NCI-H2171 (cell line): ENCODE measurements around the gene BEST4.
"Not testable (repeated sequence)": the region's sequence is repeated elsewhere in the genome, so short reads cannot be mapped to it uniquely, and the experiment has no call there.

Experiments used
- DNase-seq: peaks from one replicate; lab custom pipeline; 2025; lab: John Stamatoyannopoulos, UW

Gene BEST4

GRCh38 chr1:44777547-44777946 is 10.4 kb downstream of the BEST4 start:
- no peak for DNase-seq

GRCh38 chr1:44776730-44777068 is 11.3 kb downstream of the BEST4 start:
- no peak for DNase-seq

GRCh38 chr1:44775930-44776729 is 11.8 kb downstream of the BEST4 start:
- DNase-seq: no peak

- peak; percentile 96 for DNase-seq
These were observed 12.7 kb downstream of the BEST4 start, which contains the start of gene RPS8 for GRCh38 chr1:44775078-44775929. RPS8 (plus strand) TSS chr1:44775540; CDS start chr1:44775597, 57 bp downstream.

GRCh38 chr1:44766421-44766820 is 21.5 kb downstream of the BEST4 start:
- not testable (repeated sequence) for DNase-seq

GRCh38 chr1:44760876-44761275 is 27.1 kb downstream of the BEST4 start:
- DNase-seq: no peak

- DNase-seq: no peak
These were observed 28.9 kb downstream of the BEST4 start for GRCh38 chr1:44759077-44759476.

- DNase-seq: no peak
These were observed 30.6 kb downstream of the BEST4 start for GRCh38 chr1:44757420-44757819.

GRCh38 chr1:44747878-44748277 is 40.1 kb downstream of the BEST4 start:
- DNase-seq: no peak

- DNase-seq: no peak
These were observed 44.8 kb downstream of the BEST4 start for GRCh38 chr1:44743211-44743610.

GRCh38 chr1:44740179-44740617 is 47.8 kb downstream of the BEST4 start:
- DNase-seq: peak; percentile 5

- peak; percentile 98 for DNase-seq
These were observed 48.4 kb downstream of the BEST4 start, which contains the start of gene KIF2C for GRCh38 chr1:44739307-44740178. KIF2C (plus strand) TSS chr1:44739837; CDS start chr1:44739933, 96 bp downstream.

- DNase-seq: not testable (repeated sequence)
These were observed 49.0 kb downstream of the BEST4 start for GRCh38 chr1:44738953-44739306.

GRCh38 chr1:44735992-44736391 is 52.0 kb downstream of the BEST4 start:
- DNase-seq: no peak

- DNase-seq: no peak
These were observed 54.2 kb downstream of the BEST4 start for GRCh38 chr1:44733784-44734183.
